GM18505 (cell line): Measurements from ENCODE around the gene OR10H1.
"Not testable (repeated sequence)": the region's sequence is repeated elsewhere in the genome, so short reads cannot be mapped to it uniquely, and the experiment has no call there.

ENCODE experiments used
- ATAC-seq: cut with Tn5 transposase; IDR thresholded peaks from one replicate; pipeline ENCODE4 v1.9.1; 2021; ENCODE audit not compliant: unreplicated experiment
- POLR2A ChIP-seq: IDR thresholded peaks from 4 replicates; pipeline ENCODE4 v1.6.1; 2011; ENCODE audit warnings: borderline replicate concordance; ENCODE audit not compliant: insufficient read depth, insufficient read length; ENCODE audit errors: extremely low read depth

Gene OR10H1

GRCh38 chr19:15775249-15775648 lies 40.2 kb downstream of the OR10H1 start:
- no peak for TF ChIP-seq POLR2A
- ATAC-seq: no peak

GRCh38 chr19:15774159-15774558 lies 41.3 kb downstream of the OR10H1 start:
- not testable (repeated sequence) for ATAC-seq

- no peak for TF ChIP-seq POLR2A
- no peak for ATAC-seq
Observed at GRCh38 chr19:15769586-15769985, 45.9 kb downstream of the OR10H1 start.

- TF ChIP-seq POLR2A: no peak
- no peak for ATAC-seq
Observed at GRCh38 chr19:15759962-15760565, 55.4 kb downstream of the OR10H1 start.

GRCh38 chr19:15758379-15758778 lies 57.1 kb downstream of the OR10H1 start:
- TF ChIP-seq POLR2A: no peak
- no peak for ATAC-seq
